Measurements from ENCODE around the gene PDGFB. TPM values are rescaled to one million over a fixed set of nuclear protein-coding genes. Genes with fewer than 3 reads are reported as not detected.
A peak's percentile ranks its signal among the peaks of the same experiment; 100 is the strongest.

The PDGFB gene
- total RNA-seq, 1 donor from 2014 or later: 10.9 TPM

DNA sequence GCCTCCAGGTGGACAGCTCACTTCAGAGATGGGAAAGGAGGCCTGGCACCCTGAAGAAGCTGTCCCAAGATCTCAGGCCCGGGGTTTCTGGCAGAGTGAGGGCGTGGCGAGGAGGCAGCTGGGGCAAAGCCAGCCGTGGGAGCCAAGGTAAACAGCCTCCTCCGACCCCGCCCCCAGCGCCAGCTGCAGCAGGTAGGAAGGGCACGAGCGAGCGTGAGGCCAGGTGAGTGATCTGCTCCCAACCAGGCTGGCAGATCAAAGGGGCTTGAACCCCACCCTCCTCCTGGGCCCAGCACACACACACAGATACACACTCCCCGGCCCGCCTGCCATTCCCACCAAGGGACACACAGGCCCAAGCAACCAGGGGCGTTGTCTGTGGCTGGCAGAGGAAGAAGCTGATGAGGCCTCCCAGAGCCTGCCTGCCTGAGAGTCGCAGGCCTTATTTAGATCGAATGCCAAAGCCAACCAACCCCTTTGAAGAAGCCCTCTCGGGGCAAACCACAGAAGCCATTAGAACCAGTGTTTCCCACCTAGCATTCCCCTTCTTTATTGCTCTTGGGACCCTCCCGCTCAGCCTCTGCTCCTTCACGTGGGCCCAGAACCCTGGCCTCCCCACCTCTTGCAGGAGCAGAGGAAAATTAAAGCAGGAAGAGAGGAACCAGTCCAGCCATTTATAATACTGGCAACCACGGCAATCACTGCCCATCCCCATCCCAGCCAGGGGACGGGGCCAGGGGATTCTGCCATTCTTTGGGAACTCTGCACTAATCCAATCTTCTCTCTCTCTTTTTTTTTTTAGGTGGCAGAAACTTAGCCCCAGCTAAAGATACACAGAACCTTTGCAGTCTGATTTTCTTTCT is 5.0 kb downstream of the PDGFB start:
- DNase-seq: no peak

- no peak for DNase-seq
Observed at GRCh38 chr22:39238966-39239505, 5.7 kb downstream of the PDGFB start.

GRCh38 chr22:39238561-39238960 is 6.2 kb downstream of the PDGFB start:
- no peak for DNase-seq

- DNase-seq: no peak
Observed at GRCh38 chr22:39238101-39238466, 6.7 kb downstream of the PDGFB start.

DNA sequence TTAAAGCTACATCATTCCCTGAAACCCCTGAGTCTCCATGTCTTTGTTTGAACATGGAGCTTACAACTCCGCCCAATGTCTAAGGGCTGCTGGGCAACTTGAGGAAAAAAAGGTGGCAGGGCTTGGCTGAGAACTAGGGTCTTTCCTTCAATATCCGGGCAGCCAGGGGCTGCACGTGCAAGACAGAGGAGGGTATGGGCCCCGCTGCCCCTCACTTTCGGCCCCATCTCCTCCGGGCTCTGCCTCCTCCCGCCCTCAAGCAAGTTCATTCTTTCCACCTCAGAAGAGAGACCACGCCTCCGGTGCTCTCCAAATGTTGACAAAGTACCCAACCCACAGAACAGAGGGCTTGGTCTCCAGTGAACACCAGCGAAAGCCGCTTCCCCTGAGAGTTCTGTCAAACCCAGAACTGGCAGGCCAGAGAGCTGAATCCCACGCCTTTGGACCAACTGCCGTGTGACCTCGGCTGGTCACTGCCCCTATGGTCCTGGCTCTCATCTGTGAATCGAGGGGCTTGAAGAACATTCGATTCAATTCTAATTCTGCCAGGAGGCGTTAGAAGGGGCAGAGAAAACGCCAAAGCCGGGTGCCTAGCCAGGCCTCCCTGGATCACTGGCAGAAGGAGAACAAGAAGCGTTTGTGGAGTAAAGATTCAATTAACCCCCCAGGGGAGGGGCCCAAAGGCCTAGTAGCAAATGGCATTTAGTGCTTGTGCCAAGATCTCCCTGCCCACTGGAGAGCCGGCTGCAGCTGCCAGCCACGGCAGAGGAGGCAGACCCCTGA is 7.3 kb downstream of the PDGFB start:
- DNase-seq: no peak

DNA sequence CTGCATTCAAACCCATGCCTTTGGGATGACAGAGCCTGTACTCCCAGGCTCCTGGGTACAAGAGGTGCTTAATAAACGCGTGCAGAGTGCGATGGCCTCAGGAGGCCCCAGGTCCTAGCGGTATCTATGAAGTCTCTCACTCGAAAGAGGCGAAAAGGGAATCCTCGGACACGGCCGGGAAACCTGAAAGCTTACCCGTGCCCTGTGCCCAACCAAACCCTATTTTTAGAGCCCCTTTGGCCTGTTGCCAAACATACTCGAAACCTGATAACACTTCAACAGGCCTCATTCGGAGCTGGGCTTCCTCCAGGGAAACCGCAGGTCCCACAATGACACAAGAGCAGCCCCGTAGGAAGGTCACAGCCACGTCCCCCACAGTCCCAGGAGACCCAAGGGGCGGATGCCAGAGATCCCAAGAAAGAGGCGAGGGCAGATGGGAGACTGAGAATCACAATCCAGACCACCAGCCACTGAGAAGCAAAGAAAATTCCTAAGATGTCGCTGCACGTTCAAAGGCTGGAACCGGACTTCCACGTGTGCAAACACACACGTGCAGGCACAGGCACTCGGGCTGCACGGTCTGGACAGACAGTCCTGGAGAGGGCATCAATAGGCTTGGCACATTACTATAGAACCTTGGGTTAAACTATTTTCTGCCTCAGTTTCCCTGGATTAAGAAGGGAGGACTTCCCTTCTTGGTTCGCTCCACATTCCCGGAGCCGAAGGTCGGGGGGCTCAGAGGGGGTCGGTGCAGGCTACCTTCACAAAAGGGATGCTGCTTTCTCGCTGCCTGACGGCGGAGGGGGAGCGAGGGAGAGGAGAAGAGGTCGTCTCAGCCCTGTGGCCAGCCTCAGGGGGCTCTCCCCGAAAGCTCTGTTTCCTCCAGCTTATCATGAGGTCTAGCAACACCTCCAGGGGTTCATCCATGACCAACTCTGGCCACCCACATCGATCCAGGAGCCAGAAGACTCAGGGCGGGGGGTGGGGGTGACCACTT is 8.2 kb downstream of the PDGFB start:
- no peak for DNase-seq

- DNase-seq: no peak
Observed at GRCh38 chr22:39234867-39235687, 9.7 kb downstream of the PDGFB start.

DNA sequence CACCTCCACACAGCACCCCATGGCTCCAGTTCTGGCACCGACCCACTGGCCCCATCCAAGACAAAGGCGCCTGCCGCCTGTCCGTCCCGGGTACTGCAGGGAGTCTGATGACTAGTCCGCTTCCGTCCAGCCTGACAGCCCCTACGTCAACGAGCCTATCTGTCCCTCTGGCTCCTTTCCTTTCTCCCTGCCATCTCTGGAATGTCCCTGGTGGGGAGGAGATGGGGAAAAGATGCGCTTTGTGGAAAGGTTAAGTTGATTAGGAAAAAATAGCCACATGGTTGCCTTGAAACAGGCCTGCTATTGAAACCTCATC is 10.4 kb downstream of the PDGFB start:
- DNase-seq: peak; percentile 28

GRCh38 chr22:39233710-39234471 is 10.9 kb downstream of the PDGFB start:
- peak; percentile 44 for DNase-seq

DNA sequence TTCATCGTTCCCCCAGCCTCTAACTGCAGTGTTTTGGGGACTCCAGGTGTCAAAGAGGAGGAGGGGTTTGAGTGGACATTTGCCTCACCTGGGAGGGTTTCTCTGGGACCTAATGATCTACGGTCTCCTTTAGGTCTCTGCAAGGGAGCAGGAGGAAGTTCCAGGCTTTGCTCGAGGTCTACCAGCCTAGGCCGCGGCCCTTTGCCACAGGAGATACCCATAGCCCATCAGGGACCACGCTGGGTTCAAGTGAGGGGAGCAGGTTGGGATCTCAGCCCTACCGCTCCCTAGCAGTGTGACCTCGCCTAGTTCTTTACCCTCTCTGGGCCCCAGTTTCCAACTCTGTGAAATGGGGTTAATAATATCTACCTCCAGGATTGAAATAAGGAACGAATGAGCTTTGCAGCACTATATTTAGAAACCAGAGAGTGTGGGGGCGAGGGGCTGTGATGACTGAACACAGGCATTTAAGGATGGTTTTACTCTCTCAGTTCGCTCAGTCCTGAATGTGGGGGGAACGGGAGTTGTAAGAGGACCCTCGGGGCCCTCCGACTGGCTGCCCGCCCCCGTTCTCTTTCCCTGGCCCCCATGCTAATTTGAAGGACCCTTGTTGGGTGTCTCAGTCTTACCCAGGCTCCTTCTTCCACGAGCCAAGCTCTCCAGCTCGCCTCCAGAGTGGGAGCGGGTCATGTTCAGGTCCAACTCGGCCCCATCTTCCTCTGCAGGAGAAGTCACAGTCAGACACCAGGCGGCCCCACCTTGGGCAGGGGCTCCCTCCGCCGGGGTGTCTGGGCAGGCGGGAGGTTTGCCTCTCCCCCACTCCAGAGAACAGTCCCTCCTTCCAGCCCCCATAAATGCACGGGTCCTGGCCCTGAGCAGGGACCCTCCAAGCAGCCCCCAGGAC is 11.7 kb downstream of the PDGFB start:
- no peak for DNase-seq

DNA sequence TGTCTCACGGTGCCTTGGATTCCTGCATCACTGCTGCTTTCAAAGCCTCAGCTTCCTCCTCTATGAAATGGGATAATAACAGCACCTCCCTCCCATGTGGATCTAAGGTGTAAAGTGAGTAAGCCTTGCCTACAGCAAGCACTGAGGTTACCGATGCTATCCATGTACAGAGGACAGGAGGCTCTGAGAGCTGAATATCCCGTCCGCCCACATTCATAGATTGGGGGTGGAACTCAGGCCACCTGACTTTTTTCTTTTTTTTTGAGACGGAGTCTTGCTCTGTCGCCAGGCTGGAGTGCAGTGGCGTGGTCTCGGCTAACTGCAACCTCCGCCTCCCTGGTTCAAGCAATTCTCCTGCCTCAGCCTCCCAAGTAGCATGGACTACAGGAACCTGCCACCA is 12.5 kb downstream of the PDGFB start:
- no peak for DNase-seq

- no peak for DNase-seq
Observed at GRCh38 chr22:39231197-39231950, 13.4 kb downstream of the PDGFB start.

DNA sequence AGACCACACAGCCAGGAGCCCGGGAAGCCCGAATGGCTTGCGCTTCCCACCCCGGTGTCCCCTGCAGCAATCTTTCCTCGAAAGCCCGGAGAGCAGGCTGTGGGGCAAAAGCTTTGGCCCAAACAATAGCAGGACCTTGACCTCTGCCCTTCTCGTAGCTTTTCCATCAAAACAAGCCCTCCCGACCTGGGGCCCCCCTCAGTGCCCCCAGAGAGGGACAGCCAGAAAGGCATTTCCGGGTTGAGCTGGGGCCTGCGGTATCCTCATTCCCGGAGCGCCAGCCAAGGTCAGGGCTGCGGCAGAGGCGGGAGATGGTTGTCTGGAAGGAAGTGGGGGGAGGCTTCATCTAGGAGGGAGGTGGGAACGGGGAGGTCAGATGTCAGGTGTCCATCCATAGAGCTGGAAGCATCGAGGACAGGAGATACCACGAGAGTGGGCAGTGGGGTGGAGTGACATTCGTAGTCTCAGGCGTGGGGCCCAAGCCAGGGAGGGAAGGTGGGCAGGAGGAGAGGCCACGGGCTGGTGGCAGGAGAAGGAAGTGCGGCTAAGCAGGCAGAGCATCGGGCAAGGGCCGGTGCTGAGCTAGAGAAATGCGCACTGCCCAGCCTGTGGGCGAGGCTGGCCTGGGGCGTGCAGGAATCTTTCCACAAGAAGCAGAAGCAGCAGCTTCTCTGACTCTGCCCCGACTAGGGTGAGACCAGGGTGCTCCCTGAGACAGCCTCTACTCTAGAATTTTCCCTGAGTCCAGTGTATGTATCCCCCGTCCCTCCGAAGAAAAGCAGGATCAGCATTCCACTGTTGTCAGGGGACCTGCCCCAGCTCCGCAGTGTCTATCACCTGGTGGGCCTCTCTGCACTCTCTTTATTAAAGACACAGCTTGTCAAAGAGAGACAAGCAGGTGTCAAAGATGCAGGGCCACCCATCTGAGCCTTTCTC is 14.3 kb downstream of the PDGFB start:
- DNase-seq: no peak

DNA sequence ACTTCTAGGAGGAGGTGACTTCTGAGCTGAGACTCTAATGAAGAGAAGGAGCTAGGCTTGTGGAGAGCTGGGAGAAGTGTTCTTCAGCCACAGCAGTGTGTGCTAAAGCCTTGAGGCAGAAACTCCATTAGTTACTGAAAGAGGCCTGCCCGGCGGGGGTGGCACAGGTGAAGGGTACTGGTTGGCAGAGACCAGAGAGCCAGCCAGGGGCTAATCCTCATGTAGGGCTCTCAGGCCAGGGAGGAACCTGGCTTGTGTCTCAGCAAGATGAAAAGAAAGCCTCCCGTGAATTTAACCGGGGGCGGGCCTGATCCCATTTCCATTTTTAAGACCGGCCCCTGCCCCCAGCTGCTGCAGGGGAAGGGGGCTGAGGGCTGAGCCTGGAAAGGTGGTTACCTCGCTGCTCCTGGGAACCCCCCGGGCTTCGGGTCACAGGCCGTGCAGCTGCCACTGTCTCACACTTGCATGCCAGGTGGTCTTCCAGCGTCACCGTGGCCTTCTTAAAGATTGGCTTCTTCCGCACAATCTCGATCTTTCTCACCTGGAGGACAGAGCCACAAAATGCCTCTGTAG is 15.0 kb downstream of the PDGFB start:
- no peak for DNase-seq

DNA sequence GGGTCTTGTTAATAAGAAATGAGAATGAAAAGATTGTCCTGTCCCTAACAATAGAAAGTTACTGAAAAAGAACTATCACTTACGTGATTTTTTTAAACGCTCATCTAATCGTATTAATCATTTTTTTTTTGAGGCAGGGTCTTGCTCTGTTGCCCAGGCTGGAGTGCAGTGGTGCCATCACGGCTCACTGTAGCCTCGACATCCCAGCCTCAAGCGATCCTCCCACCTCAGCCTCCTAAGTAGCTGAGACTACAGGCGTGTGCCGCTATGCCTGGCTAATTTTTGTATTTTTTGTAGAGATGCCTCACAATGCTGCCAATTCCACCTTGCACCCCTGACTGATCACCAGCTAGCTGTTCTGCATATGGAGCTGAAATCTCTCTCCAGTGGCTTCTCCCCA is 15.7 kb downstream of the PDGFB start:
- DNase-seq: no peak

DNA sequence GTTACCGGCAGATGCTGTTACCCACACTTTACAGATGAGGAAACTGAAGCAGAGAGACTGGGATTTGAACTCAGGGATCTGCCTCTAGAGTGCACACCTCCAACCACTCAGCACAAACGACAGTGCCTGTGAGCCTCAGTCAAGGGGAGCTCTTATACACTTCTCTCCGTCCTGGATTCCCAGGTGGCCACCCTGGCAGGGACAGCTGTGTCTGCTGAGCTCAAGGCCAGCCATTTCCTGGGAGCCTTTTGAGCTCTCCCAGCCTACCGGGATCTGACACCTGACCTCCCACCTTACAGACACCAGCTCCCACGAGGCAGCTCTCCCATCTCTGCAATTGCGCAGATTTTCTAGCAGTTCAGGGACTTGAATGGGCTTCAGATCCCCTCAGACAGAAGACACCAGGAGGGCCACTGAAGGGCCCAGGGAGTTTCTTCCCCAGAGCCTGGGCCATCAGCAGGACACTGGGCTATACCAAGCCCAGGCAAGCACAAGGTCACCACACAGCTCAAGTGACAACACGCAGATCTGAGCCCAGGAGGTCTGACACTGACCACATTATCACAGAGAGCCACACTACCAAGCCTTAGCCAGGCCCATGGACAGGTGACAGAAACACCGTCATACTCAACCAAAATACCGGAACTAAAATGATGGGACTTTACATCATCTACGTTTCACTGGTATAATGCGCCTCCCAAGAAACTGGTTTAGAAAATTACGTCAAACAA is 17.1 kb downstream of the PDGFB start:
- DNase-seq: no peak

Measured in skin of body (tissue), 2 donors.